Activated T-cell treated with anti-CD3 and anti-CD28 coated beads, Interleukin-2, amount 50 U/mL, for 1 hour (primary cell): ENCODE data around the gene PNMA3.
"Not testable (repeated sequence)": the region's sequence is repeated elsewhere in the genome, so short reads cannot be mapped to it uniquely, and the experiment has no call there.

Source experiments
- DNase-seq: peaks from one replicate; pipeline ENCODE4 v3.0.0-alpha.2; 2020

PNMA3 gene, protein sequence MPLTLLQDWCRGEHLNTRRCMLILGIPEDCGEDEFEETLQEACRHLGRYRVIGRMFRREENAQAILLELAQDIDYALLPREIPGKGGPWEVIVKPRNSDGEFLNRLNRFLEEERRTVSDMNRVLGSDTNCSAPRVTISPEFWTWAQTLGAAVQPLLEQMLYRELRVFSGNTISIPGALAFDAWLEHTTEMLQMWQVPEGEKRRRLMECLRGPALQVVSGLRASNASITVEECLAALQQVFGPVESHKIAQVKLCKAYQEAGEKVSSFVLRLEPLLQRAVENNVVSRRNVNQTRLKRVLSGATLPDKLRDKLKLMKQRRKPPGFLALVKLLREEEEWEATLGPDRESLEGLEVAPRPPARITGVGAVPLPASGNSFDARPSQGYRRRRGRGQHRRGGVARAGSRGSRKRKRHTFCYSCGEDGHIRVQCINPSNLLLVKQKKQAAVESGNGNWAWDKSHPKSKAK

DNA sequence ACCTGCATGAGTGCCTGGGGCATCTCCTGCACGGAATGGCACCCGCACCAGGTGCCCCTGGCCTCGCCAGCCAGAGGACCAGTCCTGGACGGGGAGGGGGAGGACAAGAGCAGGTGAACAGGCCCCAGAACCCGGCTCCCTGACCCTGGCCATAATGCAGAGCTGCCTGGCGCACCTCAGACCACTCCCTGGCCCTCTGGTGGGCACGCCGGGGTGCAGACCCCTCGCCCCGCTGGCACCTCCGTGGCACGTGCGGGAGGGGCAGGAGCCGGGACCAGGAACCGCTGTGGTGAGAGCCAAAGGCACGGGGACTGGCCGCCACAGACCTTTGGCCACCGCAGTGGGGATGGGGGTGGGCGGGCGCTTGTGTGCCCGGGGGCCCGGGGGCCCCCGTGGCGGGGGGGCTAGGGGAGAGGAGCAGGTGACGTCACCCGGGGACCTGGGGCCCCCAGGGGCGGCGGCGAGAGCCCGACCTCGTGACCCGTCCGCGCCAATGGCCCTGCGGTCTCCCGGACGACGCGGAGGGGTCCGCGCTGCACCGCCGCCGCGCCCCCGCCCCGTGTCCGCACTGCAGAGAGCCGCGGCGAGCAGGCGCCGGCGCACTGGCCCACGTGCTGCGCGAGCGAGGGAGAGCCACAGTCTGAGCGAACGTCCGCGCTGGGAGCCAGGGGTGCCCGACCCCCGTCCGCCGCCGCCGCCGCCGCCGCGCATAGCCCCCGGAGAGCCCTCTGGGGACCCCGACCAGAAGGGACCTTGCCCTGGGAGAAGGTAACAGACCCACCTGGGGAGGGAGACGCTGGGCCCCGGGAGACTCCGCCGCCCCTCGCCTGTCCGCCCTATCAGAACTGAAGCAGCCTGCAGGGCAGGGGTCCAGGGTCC, at the start of gene PNMA3:
Gene PNMA3 (plus strand): TSS at position 600 of the 879 bp plus-strand sequence. CDS start 586 bp downstream, outside the sequence.
- DNase-seq, result no peak

GRCh38 chrX:153017174-153017573, 39.1 kb upstream of the PNMA3 start:
- not testable (repeated sequence) for DNase-seq

DNA sequence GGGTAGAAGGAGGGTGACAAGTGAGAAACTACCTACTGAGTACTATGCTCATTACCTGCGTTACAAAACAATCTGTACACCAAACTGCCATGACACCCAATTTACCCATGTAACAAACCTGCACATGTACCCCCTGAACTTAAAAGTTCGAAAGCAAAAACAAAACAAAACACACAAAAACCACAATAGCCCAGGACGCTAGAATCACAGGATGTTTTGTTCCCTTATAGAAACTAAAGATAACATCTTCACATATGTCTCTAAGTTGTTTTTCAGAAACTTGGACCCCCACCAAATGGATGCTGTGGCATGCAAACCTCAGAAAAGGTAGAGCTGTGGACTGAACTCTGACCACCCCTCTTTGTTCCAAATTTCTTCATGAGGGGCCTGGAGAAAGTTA, 37.1 kb upstream of the PNMA3 start:
- no peak for DNase-seq

- not testable (repeated sequence) for DNase-seq
Measured at GRCh38 chrX:153026501-153026900, 29.8 kb upstream of the PNMA3 start.

DNA sequence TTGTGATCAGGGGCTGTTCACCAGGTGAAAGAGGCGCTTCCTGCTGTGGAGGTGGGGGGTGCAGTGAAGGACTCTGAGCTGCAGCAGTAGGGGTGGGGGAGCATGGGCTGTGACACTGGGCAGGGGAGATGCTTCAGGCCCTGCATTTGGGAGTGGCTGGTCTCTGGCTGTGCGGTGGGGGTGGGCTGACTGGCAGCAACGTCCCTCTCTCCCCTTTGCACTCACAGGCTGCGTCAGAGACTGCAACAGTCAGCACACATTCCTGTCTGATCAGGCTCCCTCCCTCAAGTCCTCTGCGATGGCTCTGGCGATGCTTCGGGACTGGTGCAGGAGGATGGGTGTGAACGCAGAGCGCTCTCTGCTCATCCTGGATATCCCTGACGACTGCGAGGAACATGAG, 27.8 kb upstream of the PNMA3 start:
- not testable (repeated sequence) for DNase-seq

GRCh38 chrX:153029162-153029561, 27.1 kb upstream of the PNMA3 start:
- DNase-seq, result no peak

DNA sequence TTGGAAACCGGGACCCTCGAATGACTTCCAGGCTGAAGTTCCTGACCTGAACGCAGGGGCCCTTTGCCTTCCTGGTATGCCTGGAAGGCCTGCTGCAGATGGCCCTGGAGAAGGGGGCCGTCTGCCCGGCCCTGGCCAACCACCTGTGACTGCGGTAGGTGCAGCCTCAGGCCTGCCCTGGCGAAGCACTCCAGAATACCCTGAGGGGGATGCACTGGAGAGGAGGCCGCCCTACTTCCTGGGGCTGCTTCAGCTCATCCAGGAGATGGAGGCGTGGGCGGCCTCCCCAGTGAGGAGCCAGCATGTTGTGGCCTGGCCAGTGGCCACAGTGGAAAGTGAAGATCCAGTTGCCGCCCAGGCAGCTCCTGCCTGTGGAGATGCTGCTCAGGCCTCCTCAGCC, 26.4 kb upstream of the PNMA3 start:
- no peak for DNase-seq

- no peak for DNase-seq
Measured at GRCh38 chrX:153030801-153031200, 25.5 kb upstream of the PNMA3 start.

GRCh38 chrX:153032397-153033118, 23.7 kb upstream of the PNMA3 start:
- DNase-seq, result peak; percentile 72

DNA sequence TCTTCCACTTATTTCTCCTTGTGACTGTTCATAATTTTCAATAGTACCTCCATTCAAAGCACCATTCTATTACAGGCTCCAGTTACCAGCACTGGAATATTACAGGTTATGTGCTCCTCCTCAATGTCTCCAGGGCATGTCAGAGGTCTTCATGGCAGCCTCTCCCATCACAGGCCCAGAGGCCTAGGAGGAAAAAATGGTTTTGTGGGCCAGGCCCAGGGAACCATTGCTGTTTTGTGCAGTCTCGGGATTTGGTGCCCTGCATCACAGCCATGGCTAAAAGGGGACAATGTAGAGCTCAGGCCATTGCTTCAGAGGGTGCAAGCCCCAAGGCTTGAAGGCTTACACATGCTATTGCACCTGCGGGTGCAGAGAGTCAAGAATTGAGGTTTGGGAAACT, 7.2 kb upstream of the PNMA3 start:
- DNase-seq, result no peak

DNA sequence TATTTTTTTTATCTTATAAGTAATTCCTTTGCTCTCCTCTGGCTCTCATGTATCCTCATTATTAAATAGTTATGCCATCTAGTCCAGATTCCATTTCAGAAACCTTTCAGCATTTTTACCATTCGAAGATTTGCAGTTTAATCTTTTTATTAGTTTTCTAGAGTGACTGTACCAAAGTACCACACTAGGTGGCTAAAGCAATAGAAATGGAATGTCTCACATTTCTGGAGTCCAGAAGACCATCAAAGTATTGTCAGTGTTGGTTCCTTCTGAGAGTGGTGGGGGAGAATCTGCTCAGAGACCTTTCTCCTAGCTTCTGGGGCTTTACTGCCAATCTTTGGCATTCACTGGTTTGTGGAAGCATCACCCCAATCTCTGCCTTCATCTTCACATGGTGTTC, 3.7 kb upstream of the PNMA3 start:
- DNase-seq, result no peak

DNA sequence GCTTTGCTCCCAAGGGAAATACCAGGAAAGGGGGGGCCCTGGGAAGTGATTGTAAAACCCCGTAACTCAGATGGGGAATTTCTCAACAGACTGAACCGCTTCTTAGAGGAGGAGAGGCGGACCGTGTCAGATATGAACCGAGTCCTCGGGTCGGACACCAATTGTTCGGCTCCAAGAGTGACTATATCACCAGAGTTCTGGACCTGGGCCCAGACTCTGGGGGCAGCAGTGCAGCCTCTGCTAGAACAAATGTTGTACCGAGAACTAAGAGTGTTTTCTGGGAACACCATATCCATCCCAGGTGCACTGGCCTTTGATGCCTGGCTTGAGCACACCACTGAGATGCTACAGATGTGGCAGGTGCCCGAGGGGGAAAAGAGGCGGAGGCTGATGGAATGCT, 1.0 kb downstream of the PNMA3 start:
- no peak for DNase-seq

DNA sequence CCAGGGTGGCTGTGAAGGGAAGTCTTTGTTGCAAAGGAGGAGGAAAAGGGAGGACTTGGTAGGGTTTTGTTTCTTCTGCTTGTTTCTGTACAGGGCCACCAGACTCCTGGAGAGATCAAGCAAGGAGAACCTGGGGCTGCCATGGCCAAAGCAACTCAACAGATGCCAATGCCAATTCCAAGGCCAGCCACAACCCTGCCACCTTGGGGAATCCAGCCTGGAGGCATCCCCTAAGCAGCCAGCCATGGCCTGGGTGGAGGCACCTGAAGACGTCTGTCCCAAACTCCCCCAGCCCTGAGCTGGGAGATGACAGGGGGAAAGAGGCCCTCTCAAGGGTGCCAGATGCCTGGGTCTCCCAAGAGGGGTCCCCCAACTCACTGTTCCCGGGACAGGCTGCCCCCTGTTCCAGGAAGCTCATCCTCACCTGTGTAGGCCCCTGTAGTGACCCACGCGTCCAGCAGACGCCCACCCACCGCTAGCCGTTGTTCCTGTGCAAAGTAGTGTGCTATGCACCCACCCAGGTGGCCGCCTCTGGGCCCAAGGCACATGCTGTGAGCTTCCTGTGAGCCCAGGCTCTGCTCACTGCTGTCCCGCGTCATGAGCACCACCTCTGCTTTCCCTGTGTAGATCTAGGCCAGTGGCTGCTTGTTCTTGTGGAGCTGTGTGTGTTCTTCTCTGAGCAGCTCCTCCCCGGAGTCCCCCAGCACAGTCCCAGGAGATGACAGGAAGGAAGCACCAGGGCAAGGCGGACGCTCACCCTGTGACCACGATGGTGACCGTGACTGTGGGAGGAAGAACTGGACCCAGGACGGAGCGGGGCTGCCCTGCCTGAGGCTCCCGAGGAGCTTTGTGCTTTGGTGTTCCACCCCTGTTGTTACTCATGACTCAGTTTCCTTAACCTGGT, 3.2 kb downstream of the PNMA3 start:
- no peak for DNase-seq

GRCh38 chrX:153060095-153060445, 3.8 kb downstream of the PNMA3 start:
- DNase-seq, result no peak

DNA sequence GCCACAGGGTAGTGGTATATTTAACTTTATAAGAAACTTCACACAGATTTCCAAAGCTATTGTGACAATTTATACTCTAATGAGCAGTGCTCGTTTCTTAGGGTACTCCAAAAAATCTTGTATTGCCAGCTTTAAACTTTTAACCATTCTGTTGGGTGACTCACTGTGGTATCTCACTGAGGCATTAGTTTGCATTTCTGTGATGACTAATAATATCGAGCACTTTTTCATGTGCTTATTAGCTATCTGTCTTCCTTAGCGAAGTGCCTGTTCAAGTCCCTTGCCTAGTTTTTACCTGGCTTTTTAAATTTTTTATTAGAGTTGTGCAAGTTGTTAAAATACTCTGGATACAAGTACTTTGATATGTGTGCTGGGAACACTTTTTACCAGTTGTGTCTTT, 5.5 kb downstream of the PNMA3 start:
- no peak for DNase-seq

- DNase-seq, result no peak
Measured at GRCh38 chrX:153063315-153063714, 7.0 kb downstream of the PNMA3 start.

DNA sequence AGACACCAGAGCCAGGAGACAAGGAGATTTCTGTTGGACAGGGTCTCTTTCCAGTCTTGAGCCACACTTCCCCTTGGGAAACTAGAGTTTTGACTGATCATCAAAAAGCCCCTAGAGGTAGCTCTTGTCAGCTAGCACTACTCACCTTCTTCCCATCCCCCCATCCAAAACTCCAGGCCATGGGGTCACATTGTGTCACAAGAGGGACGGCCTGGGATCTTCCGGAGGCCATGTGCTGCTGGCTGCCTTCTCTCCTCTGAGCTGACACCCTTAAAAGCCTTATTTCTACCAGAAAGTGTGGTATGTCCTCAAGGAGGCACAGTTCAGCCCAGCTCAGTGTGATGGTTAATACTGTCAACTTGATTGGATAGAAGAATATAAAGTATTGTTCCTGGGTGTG, 7.8 kb downstream of the PNMA3 start:
- DNase-seq, result no peak

DNA sequence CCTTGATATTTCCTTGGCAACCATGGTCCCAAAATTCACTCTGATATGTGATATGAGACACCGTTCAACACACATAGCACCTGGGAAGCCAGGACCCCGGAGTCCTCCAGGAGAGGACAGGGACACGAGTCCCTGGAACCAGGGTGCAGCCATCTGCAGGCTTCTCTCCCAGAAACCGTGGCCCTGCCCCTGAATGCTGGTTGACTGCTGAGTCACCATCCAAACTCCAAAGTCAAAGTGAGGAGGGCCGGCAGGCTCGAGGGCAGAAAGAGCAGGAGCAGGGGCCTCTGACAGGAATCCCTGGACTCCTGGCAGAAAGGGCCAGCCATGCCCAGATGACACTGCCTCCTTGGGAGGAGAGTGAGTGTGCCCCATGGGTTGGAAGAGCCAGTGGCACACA, 9.1 kb downstream of the PNMA3 start:
- no peak for DNase-seq

DNA sequence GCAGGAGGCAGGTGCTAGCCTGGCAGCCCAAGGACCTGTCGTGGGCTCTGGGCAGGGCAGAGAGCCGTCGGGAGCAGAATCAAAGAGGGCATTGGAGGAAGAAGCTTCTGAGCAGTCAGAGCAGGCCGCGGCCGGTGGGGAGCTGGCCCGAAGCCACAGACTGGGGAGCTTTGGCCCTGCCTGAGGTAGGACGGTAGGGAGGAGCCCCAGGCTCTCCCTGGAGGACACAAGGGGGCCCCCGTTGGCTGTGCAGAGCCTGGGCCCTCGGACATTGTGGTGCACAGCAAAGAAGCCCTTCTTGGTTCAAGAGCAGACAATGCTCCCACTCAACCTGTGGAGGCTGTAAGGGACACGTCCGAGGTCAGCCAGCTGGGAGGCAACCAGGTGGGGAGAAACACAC, 10.1 kb downstream of the PNMA3 start:
- DNase-seq, result not testable (repeated sequence)

- not testable (repeated sequence) for DNase-seq
Measured at GRCh38 chrX:153071909-153072583, 15.8 kb downstream of the PNMA3 start, which contains the start of gene PNMA6A. TSS of gene PNMA6A (plus strand) at chrX:153072454. CDS start at chrX:153073063, 609 bp downstream.

GRCh38 chrX:153073331-153073730, 17.1 kb downstream of the PNMA3 start:
- DNase-seq, result not testable (repeated sequence)
